ENCODE measurements around the gene EME1. TPM values are rescaled to one million over a fixed set of nuclear protein-coding genes. Genes with fewer than 3 reads are reported as not detected.
"Not testable (repeated sequence)": the region's sequence is repeated elsewhere in the genome, so short reads cannot be mapped to it uniquely, and the experiment has no call there.

The EME1 gene
- total RNA-seq (under 1 TPM in 2 of 4 donors, not detected in 2; 0.46 to 0.59 TPM), polyA plus RNA-seq (0.36 TPM)
- long read RNA-seq, donor 1, partial matches to known transcripts, result 0 of 1 reads
- long read RNA-seq, donor 1, other reads (novel, unspliced or antisense), result 0 of 1 reads
- long read RNA-seq, donor 2, result 0 reads
- long read RNA-seq, donor 3, partial matches to known transcripts, result 0 of 2 reads
- long read RNA-seq, donor 3, other reads (novel, unspliced or antisense), result 2 of 2 reads
- long read RNA-seq, donor 4, result 0 reads

GRCh38 chr17:50372758-50373556, at the start of gene EME1, which contains the start of gene MRPL27:
Gene EME1, plus strand, starts transcription at chr17:50373229. Its CDS starts 1,980 bp downstream, at chr17:50375209.
Gene MRPL27, minus strand, starts transcription at chr17:50373184. Its CDS starts 14 bp downstream, at chr17:50373170.
- peak within 1 kb of the TSS; percentile 88 for H3K27ac ChIP-seq (ENCODE audit: low read length)
- peak within 1 kb of the TSS; percentile 56 for H3K4me3 ChIP-seq (ENCODE audit: low read length)
- no peaks in the 10 kb centered on the region for H3K4me1 ChIP-seq (ENCODE audit: control insufficient read depth, insufficient read depth, low read length)
- intact Hi-C loops (cut with DNase I), result no loop called here
- 1% methylated on average over 42 of the region's 42 CpGs for WGBS
- no peaks in the 10 kb centered on the region for H3K9me3 ChIP-seq (ENCODE audit: control insufficient read depth, low read length)
- DNase-seq, result peak; percentile 86 to 94 (median 91)
- ATAC-seq, result peak; percentile 94 to 95
- H3K27me3 ChIP-seq (ENCODE audit: control insufficient read depth, insufficient read depth), result no peaks in the 10 kb centered on the region

GRCh38 chr17:50325906-50326305, 47.1 kb upstream of the EME1 start:
- intact Hi-C loops (cut with DNase I), result no loop called here
- 58% methylated on average over 4 of the region's 4 CpGs for WGBS
- ATAC-seq (no peak), DNase-seq (no peak)
- Histone ChIP-seq H3K9me3 (ENCODE audit: control insufficient read depth, low read length) (no peaks in the 10 kb centered on the region), H3K27ac (ENCODE audit: low read length) (no peak overlapping the region), H3K27me3 (ENCODE audit: control insufficient read depth, insufficient read depth) (no peaks in the 10 kb centered on the region), H3K4me3 (ENCODE audit: low read length) (no peak overlapping the region), H3K4me1 (ENCODE audit: control insufficient read depth, insufficient read depth, low read length) (no peaks in the 10 kb centered on the region)

GRCh38 chr17:50326831-50327364, 46.1 kb upstream of the EME1 start:
- intact Hi-C loops (cut with DNase I), result no loop called here
- no peak for ATAC-seq
- H3K4me3 ChIP-seq (ENCODE audit: low read length), result no peak overlapping the region
- no peak overlapping the region for H3K27ac ChIP-seq (ENCODE audit: low read length)
- no peak for DNase-seq
- 76% methylated on average over 9 of the region's 9 CpGs for whole genome bisulfite sequencing
- H3K4me1 ChIP-seq (ENCODE audit: control insufficient read depth, insufficient read depth, low read length), result no peaks in the 10 kb centered on the region
- H3K27me3 ChIP-seq (ENCODE audit: control insufficient read depth, insufficient read depth), result no peaks in the 10 kb centered on the region
- H3K9me3 ChIP-seq (ENCODE audit: control insufficient read depth, low read length), result no peaks in the 10 kb centered on the region

- Histone ChIP-seq H3K27ac (ENCODE audit: low read length) (no peak overlapping the region), H3K9me3 (ENCODE audit: control insufficient read depth, low read length) (no peaks in the 10 kb centered on the region), H3K27me3 (ENCODE audit: control insufficient read depth, insufficient read depth) (no peaks in the 10 kb centered on the region), H3K4me3 (ENCODE audit: low read length) (no peak overlapping the region), H3K4me1 (ENCODE audit: control insufficient read depth, insufficient read depth, low read length) (no peaks in the 10 kb centered on the region)
- 72% methylated on average over 21 of the region's 21 CpGs for WGBS
- intact Hi-C loops (cut with DNase I), result no loop called here
- DNase-seq (no peak), ATAC-seq (no peak)
These were observed 44.4 kb upstream of the EME1 start for GRCh38 chr17:50328363-50329325.

GRCh38 chr17:50329716-50330115, 43.3 kb upstream of the EME1 start:
- H3K4me1 ChIP-seq (ENCODE audit: control insufficient read depth, insufficient read depth, low read length), result no peaks in the 10 kb centered on the region
- H3K27ac ChIP-seq (ENCODE audit: low read length), result no peak overlapping the region
- 77% methylated on average over 3 of the region's 3 CpGs for WGBS
- peak in 1 of 2 donors; percentile 37 for ATAC-seq
- no peaks in the 10 kb centered on the region for H3K9me3 ChIP-seq (ENCODE audit: control insufficient read depth, low read length)
- intact Hi-C loops (cut with DNase I), result no loop called here
- no peak for DNase-seq
- H3K4me3 ChIP-seq (ENCODE audit: low read length), result no peak overlapping the region
- H3K27me3 ChIP-seq (ENCODE audit: control insufficient read depth, insufficient read depth), result no peaks in the 10 kb centered on the region

GRCh38 chr17:50330151-50330775, 42.8 kb upstream of the EME1 start:
- no peak for ATAC-seq
- no peak overlapping the region for H3K27ac ChIP-seq (ENCODE audit: low read length)
- H3K9me3 ChIP-seq (ENCODE audit: control insufficient read depth, low read length), result no peaks in the 10 kb centered on the region
- WGBS, result 78% methylated on average over 11 of the region's 11 CpGs
- intact Hi-C loops (cut with DNase I), result no loop called here
- no peak overlapping the region for H3K4me3 ChIP-seq (ENCODE audit: low read length)
- no peak for DNase-seq
- H3K27me3 ChIP-seq (ENCODE audit: control insufficient read depth, insufficient read depth), result no peaks in the 10 kb centered on the region
- no peaks in the 10 kb centered on the region for H3K4me1 ChIP-seq (ENCODE audit: control insufficient read depth, insufficient read depth, low read length)

GRCh38 chr17:50331085-50331791, 41.8 kb upstream of the EME1 start:
- Histone ChIP-seq H3K4me3 (ENCODE audit: low read length) (no peak overlapping the region), H3K4me1 (ENCODE audit: control insufficient read depth, insufficient read depth, low read length) (no peaks in the 10 kb centered on the region), H3K27me3 (ENCODE audit: control insufficient read depth, insufficient read depth) (no peaks in the 10 kb centered on the region), H3K9me3 (ENCODE audit: control insufficient read depth, low read length) (no peaks in the 10 kb centered on the region), H3K27ac (ENCODE audit: low read length) (no peak overlapping the region)
- WGBS, result 74% methylated on average over 4 of the region's 4 CpGs
- DNase-seq, result no peak
- ATAC-seq, result no peak
- intact Hi-C loops (cut with DNase I), result no loop called here

GRCh38 chr17:50332196-50332595, 40.8 kb upstream of the EME1 start:
- ATAC-seq (peak in 1 of 2 donors; percentile 57), DNase-seq (no peak)
- no peaks in the 10 kb centered on the region for H3K4me1 ChIP-seq (ENCODE audit: control insufficient read depth, insufficient read depth, low read length)
- no peak overlapping the region for H3K4me3 ChIP-seq (ENCODE audit: low read length)
- H3K27ac ChIP-seq (ENCODE audit: low read length), result no peak overlapping the region
- H3K9me3 ChIP-seq (ENCODE audit: control insufficient read depth, low read length), result no peaks in the 10 kb centered on the region
- intact Hi-C loops (cut with DNase I), result no loop called here
- WGBS, result 45% methylated on average over 6 of the region's 6 CpGs
- no peaks in the 10 kb centered on the region for H3K27me3 ChIP-seq (ENCODE audit: control insufficient read depth, insufficient read depth)

GRCh38 chr17:50333291-50334057, 39.6 kb upstream of the EME1 start:
- H3K27ac ChIP-seq (ENCODE audit: low read length); H3K9me3 ChIP-seq (ENCODE audit: control insufficient read depth, low read length); H3K4me3 ChIP-seq (ENCODE audit: low read length); DNase-seq; intact Hi-C loops (cut with DNase I); H3K4me1 ChIP-seq (ENCODE audit: control insufficient read depth, insufficient read depth, low read length); ATAC-seq; H3K27me3 ChIP-seq (ENCODE audit: control insufficient read depth, insufficient read depth): not testable (repeated sequence)
- WGBS, result 54% methylated on average over 14 of the region's 14 CpGs
